NCI-H187 treated with DMSO at 0.1 percent for 48 hours (cell line): ENCODE results near the gene SCFD1.
"Not testable (repeated sequence)": the region's sequence is repeated elsewhere in the genome, so short reads cannot be mapped to it uniquely, and the experiment has no call there.

ENCODE experiments used
- DNase-seq: peaks from one replicate; lab custom pipeline; 2025; lab: John Stamatoyannopoulos, UW

The SCFD1 gene

GRCh38 chr14:30621940-30622830 is at the start of gene SCFD1:
Gene SCFD1, plus strand, starts transcription at chr14:30622319. Its CDS starts 20 bp downstream, at chr14:30622339.
- DNase-seq, result peak; percentile 81

- no peak for DNase-seq
These were observed 49.3 kb upstream of the SCFD1 start for GRCh38 chr14:30572771-30573170.

GRCh38 chr14:30573226-30573814 is 48.8 kb upstream of the SCFD1 start:
- DNase-seq, result no peak

- DNase-seq, result no peak
These were observed 48.2 kb upstream of the SCFD1 start for GRCh38 chr14:30573966-30574365.

GRCh38 chr14:30574777-30575176 is 47.3 kb upstream of the SCFD1 start:
- not testable (repeated sequence) for DNase-seq

- DNase-seq, result not testable (repeated sequence)
These were observed 45.8 kb upstream of the SCFD1 start for GRCh38 chr14:30576333-30576732.

GRCh38 chr14:30580616-30581282 is 41.4 kb upstream of the SCFD1 start:
- no peak for DNase-seq

GRCh38 chr14:30581283-30581625 is 40.9 kb upstream of the SCFD1 start:
- no peak for DNase-seq

GRCh38 chr14:30582376-30582775 is 39.7 kb upstream of the SCFD1 start:
- no peak for DNase-seq

- DNase-seq, result no peak
These were observed 38.0 kb upstream of the SCFD1 start for GRCh38 chr14:30584058-30584630.

GRCh38 chr14:30585204-30585603 is 36.9 kb upstream of the SCFD1 start:
- no peak for DNase-seq

GRCh38 chr14:30587141-30587540 is 35.0 kb upstream of the SCFD1 start:
- DNase-seq, result no peak

- DNase-seq, result no peak
These were observed 33.2 kb upstream of the SCFD1 start for GRCh38 chr14:30588873-30589272.

GRCh38 chr14:30596935-30597334 is 25.2 kb upstream of the SCFD1 start:
- DNase-seq, result no peak

GRCh38 chr14:30597504-30597903 is 24.6 kb upstream of the SCFD1 start:
- DNase-seq, result no peak

GRCh38 chr14:30600922-30601918 is 20.9 kb upstream of the SCFD1 start:
- no peak for DNase-seq

GRCh38 chr14:30603402-30603801 is 18.7 kb upstream of the SCFD1 start:
- no peak for DNase-seq

GRCh38 chr14:30604696-30605095 is 17.4 kb upstream of the SCFD1 start:
- not testable (repeated sequence) for DNase-seq

GRCh38 chr14:30607156-30607780 is 14.9 kb upstream of the SCFD1 start:
- no peak for DNase-seq

- DNase-seq, result no peak
These were observed 13.5 kb upstream of the SCFD1 start for GRCh38 chr14:30608533-30609006.
